GM03348 (cell line): Measurements from ENCODE around the gene MFSD12.

Source experiments
- DNase-seq: peaks from one replicate; pipeline ENCODE4 v3.0.0; 2012; ENCODE audit warnings: low spot score

The MFSD12 gene

DNA sequence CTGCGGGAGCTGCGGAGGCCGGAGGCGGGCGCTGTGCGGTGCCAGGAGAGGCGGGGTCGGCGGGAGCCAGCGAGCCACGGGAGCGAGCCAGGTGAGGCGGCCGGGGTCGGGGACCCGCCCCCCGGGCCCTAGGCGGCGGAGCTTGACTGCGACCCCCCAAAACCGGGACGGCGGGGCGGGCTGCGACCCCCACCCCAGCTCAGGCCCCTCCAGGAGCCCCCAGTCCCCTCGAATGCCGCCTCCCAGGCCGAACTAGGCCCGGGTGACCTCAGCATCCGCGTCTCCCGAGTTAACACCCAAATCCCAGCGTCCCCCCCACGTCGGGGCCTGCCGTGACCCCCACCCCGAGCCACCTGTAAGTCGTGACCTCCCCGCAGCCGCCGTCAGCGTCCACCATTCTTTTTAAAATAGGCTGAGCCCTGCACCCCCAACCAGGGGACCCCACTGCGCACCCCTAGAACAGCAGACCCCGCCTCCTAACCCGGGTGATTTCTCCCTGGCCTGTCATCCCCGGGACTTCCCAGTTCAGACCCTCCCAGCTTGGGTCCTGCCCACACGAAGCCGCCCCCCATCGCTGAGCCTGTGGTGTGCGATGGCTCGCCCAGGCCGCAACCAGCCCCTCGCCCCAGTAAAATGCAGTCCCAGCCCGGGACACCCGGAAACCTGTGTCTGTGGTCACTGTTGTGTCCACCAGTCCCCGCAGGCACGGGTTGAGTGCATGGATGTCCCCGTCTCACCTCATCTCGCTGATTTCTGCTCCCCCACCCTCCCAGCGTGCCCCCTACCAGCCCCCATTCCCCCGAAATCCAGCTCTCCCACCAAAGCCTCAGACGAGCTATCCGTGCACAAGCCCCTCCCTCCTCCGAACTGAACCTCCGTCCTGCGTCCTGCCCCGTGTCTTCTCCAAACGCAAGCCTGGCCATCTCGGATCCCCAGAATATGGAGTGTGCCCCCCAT, 50.7 kb downstream of the MFSD12 start:
- peak; percentile 60 for DNase-seq

DNA sequence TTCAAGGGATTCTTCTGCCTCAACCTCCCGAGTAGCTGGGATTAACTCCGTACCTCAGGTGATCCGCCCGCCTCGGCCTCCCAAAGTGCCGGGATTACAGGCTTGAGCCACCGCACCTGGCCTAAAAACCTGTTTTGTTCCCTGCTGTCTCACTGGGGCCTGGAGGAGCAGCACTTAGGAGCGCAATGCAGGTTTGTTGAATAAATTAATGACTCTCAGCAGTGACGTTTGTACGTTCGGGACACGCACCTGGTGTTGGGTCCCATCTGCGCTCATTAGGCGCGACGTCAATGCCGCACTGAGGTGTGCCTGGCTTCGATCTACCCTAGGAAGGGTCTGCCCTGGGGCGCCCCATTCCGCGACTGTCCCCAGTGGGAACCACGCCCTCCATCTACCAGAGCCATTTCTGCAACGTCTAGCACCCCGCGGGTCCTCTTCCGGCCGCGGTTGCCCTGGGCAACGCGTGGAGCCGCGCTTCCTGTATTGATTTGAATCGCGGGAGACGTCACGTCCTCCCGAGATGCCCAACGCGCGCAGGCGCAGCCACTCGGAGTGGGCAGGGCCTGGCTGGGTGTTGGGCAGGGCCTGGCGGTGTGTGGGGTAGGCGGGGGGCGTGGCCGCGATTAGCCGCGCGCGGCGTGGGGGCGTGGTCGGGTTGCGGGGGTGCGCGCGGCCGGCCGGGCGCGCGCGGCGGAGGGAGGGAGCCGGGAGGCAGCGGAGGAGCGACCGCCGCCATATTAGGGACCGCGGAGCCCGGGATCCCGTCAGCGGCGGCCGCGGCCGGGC, 51.6 kb downstream of the MFSD12 start, which contains the start of gene FZR1:
Gene FZR1, plus strand, starts transcription at position 714 of the 786 bp plus-strand sequence. CDS start 16,679 bp downstream, outside the sequence.
- peak; percentile 100 for DNase-seq

DNA sequence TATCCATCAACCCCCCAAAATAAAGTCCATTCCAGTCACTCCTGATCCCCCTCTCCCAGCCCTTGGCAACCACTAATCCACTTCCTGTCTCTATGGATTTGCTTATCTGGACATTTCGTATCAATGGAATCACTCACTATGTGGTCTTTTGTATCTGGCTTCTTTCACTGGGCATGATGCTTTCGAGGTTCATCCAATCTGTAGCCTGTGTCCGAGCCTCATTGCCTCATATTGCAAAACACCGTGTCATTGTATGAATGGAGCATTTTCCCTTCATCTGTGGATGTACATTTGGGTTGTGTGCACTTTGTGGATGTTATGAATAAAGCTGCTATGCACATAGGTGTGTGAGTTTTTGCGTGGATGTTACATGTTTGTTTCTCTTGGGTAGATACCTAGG, 52.7 kb downstream of the MFSD12 start:
- DNase-seq, result no peak

DNA sequence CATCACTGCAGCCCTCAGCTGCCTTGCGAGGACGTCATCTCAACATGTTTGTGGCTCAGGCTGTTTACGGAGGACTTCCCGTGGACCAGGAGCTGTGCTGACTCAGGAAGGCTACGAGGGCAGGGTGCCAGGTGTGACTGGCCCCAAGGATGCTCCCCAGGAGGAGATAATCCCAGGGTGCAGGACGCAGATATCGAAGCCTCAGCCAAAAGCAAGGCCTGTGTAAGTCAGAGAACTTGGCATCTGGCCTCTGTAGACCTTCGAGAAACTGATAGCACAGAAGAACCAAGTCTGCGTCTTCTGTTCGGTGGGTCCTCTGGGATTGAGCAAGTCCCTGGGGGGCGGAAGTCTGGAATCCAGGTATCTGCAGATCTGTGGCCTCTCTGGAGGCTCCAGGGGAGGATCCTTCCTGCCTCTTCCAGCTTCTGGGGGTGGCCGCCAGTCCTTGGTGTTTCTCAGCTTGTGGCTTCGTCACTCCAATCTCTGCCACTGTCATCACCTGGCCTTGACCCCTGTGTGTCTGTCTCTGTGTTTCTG, 54.3 kb downstream of the MFSD12 start:
- DNase-seq, result no peak

DNA sequence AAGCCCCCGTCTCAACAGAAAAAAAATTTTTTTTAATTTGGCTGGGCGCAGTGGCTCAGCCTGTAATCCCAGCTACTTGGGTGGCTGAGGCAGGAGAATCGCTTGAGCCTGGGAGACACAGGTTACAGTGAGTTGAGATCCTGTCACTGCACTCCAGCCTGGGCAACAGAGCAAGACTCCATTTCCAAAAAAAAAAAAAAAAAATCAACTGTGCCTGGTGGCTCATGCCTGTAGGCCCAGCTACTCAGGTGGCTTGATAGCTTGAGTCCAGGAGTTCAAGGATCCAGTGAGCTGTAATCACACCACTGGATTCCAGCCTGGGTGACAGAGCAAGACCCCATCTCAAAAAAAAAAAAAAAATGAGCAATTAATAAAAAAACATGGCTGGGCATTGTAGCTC, 55.6 kb downstream of the MFSD12 start:
- DNase-seq, result no peak

DNA sequence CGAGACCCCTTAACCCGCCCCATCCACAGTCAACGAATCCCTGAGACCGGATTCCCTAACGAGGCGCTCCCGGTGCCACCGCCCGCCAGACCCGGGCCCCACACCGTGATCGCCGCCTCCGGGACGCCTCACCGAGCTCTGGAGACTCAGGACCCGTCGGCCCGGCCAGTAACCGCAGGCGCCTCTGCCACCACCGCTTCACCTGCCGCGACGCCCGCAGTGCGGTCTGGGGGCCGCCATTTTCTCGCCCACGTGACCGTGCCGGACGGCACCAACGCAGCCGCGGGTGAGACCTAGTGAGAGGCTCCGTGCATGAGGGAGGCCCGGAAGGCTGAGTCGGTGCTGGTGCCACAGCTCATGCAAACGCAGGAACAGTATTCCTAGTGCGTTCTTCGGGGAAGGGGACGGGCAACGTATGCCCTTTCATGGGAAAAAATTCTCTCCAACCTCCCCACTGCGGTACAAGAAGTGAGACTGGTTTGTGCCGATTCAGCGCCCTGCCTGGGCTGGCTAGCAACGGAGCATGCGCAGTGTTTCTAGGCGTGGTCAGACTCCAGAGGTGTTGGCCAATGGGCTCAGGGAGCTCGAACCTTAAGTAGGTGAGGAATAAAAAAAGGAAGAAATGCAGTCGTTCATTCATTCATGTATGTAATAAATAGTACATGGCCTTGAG, 56.8 kb downstream of the MFSD12 start, which contains the start of gene DOHH:
Gene DOHH, minus strand, starts transcription at position 246 of the 673 bp plus-strand sequence. CDS start 3,860 bp downstream, outside the sequence.
- peak; percentile 98 for DNase-seq

DNA sequence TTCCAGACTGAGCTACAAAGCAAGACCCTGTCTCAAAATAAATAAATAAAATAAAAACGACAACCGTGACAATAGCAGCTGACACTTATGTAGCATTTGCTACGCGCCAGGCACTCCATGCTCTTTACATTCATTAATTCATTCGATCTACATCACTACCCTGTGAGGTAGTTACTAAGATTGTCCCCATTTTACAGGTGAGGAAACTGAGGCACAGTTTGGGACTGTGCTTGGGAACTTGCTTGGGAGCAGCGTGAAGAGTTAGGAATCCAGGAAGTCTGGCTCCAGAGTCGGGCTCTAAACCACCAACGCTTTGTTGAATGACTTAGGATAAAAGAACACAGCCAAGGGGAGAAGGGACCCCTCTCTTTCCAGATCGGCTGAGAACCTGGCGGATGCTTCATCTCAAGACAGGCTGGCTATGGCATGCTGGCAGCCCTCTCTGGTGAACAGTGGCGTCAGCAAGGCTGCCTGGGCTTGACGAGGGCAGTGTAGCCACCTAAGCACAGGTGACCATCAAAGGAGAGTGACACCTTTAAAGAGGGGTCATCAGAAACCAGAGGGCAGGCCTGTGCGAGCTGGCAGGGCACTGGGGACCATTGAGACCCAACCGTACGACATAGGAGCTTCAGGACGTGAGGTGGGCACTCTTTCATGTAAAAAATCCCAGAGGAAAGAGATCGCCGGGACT, 57.5 kb downstream of the MFSD12 start:
- DNase-seq, result no peak

DNA sequence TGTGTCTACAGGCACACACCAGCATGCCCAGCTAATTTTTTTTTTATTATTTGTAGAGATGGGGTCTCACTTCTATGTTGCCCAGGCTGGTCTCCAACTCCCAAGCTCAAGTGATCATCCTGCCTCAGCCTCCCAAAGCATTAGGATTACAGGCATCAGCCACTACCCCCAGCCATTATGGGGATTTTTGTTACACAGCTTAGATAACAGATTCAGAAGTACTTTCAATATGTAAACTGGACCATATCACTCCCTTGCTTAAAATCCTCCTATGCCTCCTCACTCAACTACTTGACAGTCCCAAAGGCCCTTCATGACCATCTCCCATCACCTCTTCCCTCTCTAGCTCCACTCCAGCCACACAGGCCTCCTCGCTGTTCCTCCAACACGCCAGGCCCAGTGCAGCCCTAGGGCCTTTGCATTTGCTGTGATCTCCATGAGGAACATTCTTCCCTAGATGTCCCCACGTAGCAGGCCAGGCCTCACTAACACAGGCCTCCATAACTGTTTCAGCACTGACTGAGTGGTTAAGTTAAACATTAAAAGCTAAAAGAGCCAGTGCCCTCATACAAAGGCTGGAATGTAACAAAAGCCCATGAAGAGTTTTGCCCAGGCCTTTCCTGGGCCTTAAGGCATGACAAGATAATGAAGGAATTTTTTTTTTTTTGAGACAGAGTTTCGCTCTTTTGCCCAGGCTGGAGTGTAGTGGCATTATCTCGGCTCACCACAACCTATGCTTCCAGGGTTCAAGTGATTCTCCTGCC, 59.4 kb downstream of the MFSD12 start:
- DNase-seq, result no peak

DNA sequence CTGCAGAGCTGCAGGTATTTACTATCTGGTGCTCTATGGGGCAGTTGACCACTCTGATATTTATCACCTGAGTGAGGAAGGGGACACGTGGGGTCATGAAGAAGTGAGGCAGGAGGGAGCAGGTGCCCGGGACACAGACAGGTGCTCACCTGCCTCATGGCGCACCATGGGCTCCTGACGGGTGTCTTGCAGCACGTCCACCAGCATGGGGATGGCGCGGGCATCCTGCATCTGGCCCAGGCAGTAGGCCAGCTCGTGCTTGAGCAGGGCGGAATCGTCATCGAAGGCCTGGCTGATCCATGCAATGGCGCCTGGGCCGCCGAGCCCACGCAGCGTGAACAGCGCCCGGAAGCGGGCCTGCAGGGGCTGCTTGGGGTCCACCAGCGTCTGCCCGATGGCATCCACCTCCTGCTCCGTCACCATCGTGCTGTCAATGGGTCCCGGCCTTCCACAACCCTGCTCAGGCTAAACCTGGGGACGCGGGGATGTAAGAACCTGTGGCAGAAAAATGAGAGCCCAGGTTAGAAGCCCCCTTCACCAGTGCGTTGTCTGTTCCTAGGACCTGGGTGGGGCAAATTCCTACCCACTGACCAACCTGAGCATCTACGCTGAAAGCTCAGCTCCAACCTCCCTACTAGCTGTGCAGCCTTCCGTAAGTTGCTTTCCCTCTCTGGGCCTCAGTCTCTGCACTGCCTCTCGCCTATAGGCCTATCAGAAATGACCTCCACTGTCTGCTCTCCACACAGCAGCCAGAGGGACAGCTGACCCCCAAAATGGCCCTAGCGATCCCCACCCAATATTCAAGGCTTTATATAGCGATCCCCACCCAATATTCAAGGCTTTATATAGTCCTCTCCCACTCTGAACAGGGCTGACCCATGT, 60.8 kb downstream of the MFSD12 start:
- no peak for DNase-seq

DNA sequence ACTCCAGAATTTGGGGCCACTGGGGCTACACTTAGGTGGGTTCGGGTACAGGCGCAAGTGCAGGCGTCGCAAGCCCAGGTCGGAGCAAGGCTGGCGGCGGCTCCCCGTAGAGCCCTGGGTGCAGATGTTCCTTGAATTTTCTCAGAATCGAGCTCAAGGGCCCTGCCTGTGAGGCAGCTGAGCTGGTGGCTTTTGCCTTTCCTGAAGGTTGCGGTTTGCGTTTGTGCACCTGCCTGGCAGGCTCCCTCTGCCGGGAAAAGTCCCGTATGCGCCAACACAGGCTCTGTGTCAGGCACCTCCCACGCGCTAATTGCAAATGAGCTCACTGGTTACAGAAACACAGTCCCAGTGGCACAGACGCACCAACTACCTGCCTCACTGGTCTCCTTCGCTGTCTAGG, 62.8 kb downstream of the MFSD12 start:
- DNase-seq, result no peak
